ENCODE results near the gene FBXL4.
"Not testable (repeated sequence)": the region's sequence is repeated elsewhere in the genome, so short reads cannot be mapped to it uniquely, and the experiment has no call there.

Gene FBXL4

DNA sequence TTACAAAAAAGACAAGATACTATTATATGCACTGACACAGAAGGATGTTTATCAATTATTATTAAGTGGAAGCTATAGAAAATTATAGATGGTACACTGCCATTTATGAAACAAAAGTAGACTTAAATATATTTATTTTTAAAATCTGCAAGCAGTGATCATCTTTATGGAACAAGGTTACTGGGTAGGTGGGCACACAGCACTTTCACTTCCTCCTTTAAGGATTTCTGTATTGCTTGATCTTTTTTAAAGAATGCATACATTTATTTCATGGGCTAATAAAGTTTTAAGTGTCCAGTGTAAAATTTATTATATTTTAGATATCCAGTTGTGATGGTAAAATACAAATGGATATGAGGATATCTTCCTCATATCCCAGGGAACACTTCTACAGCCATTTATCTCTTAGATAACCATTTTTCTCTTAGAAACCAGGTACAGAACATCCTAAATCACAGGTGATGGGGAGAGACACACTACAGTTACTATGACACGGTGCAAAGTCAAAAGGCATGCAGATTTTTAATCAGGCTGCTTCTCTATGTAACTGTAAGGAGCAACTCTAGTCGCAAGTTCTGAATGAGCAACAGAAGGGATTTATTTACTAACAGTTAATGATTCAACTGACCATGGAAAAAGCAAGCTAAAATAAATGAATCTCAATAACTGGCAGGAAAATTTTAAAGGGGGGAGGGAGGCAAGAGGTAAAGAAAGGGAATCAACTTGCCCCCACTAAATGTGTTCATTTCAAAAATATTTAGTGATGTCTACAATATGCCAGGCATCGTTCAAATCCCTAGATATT lies 2.2 kb downstream of the FBXL4 start:
- DNase-seq = no peak

DNA sequence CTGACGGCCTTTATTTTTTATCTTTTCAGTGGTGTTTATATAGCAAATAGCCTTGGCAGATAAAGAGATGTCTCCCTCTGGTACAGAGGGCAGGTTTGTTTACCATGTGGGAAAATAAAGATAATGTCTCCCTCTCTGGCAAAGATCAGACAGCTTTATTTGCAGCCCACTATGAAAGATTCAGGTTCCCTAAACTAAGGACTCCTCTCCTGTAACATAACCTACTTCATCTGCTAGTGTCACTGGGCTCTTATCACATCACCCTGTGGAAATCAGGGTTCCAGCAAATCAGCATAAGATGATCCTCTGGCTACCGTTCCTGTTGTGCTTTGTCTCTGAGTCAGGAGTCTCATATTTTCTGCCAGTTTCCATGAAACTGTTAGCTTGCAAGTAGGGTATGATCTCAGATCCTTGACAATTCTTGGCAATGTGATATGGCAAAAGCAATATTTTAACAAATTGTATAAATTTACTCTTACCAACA lies 3.1 kb downstream of the FBXL4 start:
- no peak for DNase-seq

DNA sequence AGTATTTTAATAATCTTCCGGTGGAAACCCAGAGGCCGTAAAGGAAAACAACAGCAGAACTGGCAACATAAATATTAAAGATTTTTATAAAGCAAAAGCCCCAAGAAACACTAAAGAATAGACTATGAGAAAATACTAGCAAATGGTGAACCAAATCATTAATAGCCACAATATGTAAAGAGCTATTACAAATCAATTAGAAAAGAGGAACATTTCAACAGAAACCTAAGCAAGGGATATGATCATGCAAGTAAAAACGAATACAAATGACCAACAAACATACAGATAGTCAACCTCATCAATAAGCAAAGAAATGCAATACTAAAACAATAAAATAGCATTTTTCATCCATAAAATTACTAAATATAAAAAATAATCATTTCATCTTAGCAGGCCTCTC lies 3.6 kb downstream of the FBXL4 start:
- no peak for DNase-seq

GRCh38 chr6:98942263-98942803 lies 5.4 kb downstream of the FBXL4 start:
- no peak for DNase-seq

GRCh38 chr6:98941319-98941718 lies 6.4 kb downstream of the FBXL4 start:
- no peak for DNase-seq

GRCh38 chr6:98937351-98937750 lies 10.4 kb downstream of the FBXL4 start:
- no peak for DNase-seq

DNA sequence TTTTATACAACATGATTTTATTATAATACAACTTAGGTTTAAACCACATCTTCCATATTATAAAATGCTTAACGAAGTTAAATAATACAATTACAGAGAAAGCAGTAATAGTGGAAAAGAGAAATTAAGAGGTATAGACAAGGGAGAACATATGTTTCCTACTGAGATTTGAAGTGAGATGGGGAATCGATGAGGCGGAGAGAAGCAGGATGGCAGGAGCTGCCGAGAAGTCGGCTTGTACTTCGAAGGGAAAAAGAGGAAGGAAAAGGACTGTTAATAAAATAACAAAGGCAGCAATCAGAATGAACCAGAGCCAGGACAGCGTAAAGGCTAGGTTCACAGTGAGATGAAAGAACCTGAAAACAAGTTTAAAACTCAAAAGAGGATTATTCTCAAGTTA lies 15.4 kb downstream of the FBXL4 start:
- DNase-seq = no peak

DNA sequence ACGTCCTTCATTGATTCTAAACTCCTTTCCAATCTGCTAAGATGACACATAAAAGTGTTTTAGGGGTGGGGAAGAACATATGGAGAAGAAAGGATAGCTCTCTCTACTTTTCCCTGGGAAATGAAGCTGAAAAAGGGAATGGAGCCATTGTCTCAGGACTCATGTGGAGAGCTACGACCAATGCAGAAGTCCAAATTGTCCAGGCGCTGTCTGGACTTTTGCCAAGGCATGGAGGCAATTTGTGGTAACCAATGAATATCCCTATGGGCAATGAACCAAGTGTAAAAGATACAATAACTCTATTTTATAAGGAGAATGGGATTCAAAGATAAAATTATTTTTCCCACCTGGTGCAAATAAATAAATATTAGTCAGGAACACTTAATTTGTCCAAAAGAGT lies 16.1 kb downstream of the FBXL4 start:
- no peak for DNase-seq

GRCh38 chr6:98929498-98930060 lies 18.2 kb downstream of the FBXL4 start:
- no peak for DNase-seq

- DNase-seq = no peak
Observed at GRCh38 chr6:98928688-98929087, 19.1 kb downstream of the FBXL4 start.

GRCh38 chr6:98927534-98927933 lies 20.2 kb downstream of the FBXL4 start:
- DNase-seq = no peak

GRCh38 chr6:98925831-98926230 lies 21.9 kb downstream of the FBXL4 start:
- no peak for DNase-seq

GRCh38 chr6:98924647-98925046 lies 23.1 kb downstream of the FBXL4 start:
- no peak for DNase-seq

- no peak for DNase-seq
Observed at GRCh38 chr6:98920904-98921431, 26.8 kb downstream of the FBXL4 start.

- not testable (repeated sequence) for DNase-seq
Observed at GRCh38 chr6:98910946-98911345, 36.8 kb downstream of the FBXL4 start.

DNA sequence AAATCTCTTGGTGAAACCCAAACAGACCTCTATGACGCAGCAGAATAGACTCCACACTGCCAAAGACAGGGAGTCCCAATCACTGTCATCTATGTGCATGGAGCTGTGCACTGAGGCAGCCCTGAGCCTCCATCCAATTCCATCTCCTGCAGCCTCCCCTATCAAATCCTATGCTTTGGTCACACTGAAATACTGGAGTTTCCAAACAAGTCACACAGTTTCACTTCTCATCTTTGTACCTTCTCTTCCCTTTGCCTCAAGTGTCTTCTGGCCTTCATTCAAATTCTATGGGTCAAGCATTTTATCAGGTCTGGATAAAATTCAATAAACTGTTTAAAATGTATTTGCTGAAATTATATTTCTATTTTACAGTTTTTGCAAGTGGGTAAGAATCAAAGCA lies 38.5 kb downstream of the FBXL4 start:
- DNase-seq = no peak

DNA sequence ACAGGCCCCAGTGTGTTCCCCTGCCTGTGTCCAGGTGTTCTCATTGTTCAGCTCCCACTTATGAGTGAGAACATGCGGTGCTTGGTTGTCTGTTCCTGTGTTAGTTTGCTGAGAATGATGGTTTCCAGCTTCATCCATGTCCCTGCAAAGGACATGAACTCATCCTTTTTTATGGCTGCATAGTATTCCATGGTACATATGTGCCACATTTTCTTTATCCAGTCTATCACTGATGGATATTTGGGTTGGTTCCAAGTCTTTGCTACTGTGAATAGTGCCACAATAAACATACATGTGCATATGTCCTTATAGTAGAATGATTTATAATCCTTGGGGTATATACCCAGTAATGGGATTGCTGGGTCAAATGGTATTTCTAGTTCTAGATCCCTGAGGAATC lies 41.4 kb downstream of the FBXL4 start:
- DNase-seq = not testable (repeated sequence)

DNA sequence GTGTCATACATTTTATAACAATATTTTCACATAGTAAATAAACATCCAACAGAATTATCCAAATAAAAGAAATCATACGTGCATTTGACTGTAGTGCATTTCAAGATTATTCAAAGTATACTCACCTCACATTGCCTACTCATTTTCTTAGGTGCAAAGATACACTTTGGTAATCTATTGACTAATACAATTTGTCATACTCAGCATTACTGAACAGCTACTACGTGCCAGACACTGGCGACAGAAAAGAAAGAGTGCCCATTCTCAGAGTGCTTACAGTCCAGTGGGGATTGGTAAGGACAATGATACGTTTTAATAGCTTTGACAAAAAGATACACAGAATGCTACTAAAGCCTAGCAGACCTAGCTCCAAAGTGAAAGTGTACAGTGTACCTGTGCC lies 42.0 kb downstream of the FBXL4 start:
- no peak for DNase-seq

- DNase-seq = no peak
Observed at GRCh38 chr6:98904096-98904495, 43.6 kb downstream of the FBXL4 start.

GRCh38 chr6:98900706-98901105 lies 47.0 kb downstream of the FBXL4 start:
- no peak for DNase-seq

DNA sequence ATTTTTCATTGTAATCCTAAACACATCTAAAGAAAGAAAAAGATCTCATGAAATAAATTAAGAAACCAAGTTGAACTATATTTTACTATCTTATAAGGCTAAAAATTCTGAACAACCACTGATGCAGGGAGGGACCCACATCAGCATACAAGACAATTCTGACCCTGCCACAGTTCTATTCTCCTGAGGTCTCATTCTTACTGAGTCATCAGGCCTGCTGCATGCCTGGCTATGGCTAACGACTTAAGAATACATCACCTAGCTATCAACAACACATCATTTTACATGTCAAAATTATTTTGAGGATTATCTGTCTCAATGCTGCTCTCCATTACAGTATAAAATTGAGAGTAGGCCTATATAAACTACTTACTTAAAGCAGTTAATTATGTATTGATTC lies 52.9 kb downstream of the FBXL4 start:
- no peak for DNase-seq

DNA sequence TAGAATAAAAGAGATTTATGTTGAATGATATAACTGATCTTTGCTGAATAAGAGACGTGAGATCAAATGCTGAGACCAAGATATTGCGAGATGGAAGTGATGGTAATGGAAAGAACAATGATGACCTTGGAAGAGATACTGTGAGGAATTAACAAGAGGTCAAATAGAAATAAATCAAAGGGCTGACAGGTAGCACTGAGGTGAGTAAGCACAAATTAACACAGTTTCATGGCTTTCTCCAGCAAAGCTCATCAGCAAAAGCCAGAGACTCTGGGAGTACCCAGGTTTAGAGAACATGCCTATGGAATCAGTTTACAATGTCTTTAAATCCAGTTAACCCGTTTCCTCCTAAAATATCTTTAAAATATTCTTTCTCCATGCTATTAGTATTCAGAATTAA lies 60.1 kb downstream of the FBXL4 start:
- no peak for DNase-seq

- DNase-seq = no peak
Observed at GRCh38 chr6:98885330-98885729, 62.4 kb downstream of the FBXL4 start.

DNA sequence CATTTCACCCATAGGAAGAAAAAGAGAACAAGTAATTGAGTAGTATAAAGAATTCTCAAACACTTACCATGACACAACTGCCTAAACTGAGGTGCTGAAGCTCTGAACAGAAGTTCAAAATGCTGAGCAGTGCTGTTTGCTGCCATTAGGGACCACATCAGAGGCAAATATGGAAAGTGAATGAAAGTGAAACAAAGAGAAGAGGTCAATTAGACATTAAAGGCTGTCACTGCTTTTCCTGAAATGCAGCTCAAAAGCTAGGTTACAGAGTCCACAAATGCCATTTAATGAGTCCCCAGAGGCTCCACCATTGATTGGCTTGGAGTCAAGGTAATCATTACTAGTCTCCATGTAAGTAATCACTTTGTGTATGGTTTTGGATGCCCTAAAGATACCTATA lies 67.3 kb downstream of the FBXL4 start:
- no peak for DNase-seq
